T-cell (primary cell): ENCODE measurements around the gene GHR. TPM values are rescaled to one million over a fixed set of nuclear protein-coding genes. Genes with fewer than 3 reads are reported as not detected.

Experiments used
- ATAC-seq, 4 experiments: fragments of 200-7000 bp in 3 of 4; fragments of 150-1000 bp in 1 of 4; cut with Tn5 transposase; replicated peaks in 1 of 4; 1 replicate in 3 of 4; 2 replicates in 1 of 4; pipeline ENCODE4 v1.10.0; 2021; ENCODE audit warnings: moderate library complexity in 3 of 4, mild to moderate bottlenecking in 2 of 4, moderate number of reproducible peaks in 1 of 4
- CTCF ChIA-PET, 2 donors: fragments of 300-600 bp; sonication (Branson Sonifier 250); formaldehyde crosslinking; loops; one replicate each; lab custom pipeline; 2022; ENCODE audit warnings: antibody characterized with exemption in 2 of 2; lab: Charles Lee
- POLR2A ChIA-PET, 2 donors: fragments of 300-600 bp; sonication (Branson Sonifier 250); formaldehyde crosslinking; loops; one replicate each; lab custom pipeline; 2022; ENCODE audit warnings: antibody characterized with exemption in 2 of 2; lab: Charles Lee
- DNase-seq, 35 experiments: peaks; one replicate each; pipeline versions ENCODE4 v3.0.0 to v3.0.0-alpha.2; 2013 to 2023
- H3K27ac ChIP-seq: one replicate; pipeline ENCODE4 v1.5.1; 2013; ENCODE audit warnings: low read length
- H3K27me3 ChIP-seq, 2 experiments: replicated peaks in 1 of 2; 1 replicate in 1 of 2; 2 replicates in 1 of 2; pipeline versions ENCODE4 v1.6.1 to v1.7.0; 2013; ENCODE audit warnings: low read length in 1 of 2, mixed read lengths in 1 of 2; ENCODE audit not compliant: control insufficient read depth in 2 of 2, insufficient read depth in 2 of 2; ENCODE audit errors: extremely low read depth in 1 of 2
- H3K36me3 ChIP-seq, 2 donors: 1 replicate in 1 of 2; 2 replicates in 1 of 2; pipeline versions ENCODE4 v1.6.1 to v1.7.0; 2013; ENCODE audit warnings: low read length in 1 of 2; ENCODE audit not compliant: control insufficient read depth in 2 of 2, insufficient read depth in 1 of 2; ENCODE audit errors: extremely low read depth in 1 of 2
- H3K4me1 ChIP-seq, 2 experiments: 1 replicate in 1 of 2; 2 replicates in 1 of 2; pipeline versions ENCODE4 v1.6.1 to v1.7.0; 2013; ENCODE audit warnings: low read length in 2 of 2, mixed read lengths in 1 of 2; ENCODE audit not compliant: insufficient read depth in 2 of 2, control insufficient read depth in 1 of 2; ENCODE audit errors: extremely low read depth in 1 of 2
- H3K4me3 ChIP-seq, 2 donors: 1 replicate in 1 of 2; 2 replicates in 1 of 2; pipeline versions ENCODE4 v1.5.1 to v1.7.0; 2013; ENCODE audit warnings: mild to moderate bottlenecking in 2 of 2, low read length in 1 of 2, moderate library complexity in 1 of 2; ENCODE audit not compliant: control insufficient read depth in 1 of 2; ENCODE audit errors: extremely low read depth in 1 of 2
- H3K9me3 ChIP-seq: 2 replicates; pipeline ENCODE4 v1.7.0; 2013
- H3K27ac Mint-ChIP-seq, 2 donors: one replicate each; pipeline ENCODE4 v1.8.0; 2020 to 2021; ENCODE audit warnings: mild to moderate bottlenecking in 2 of 2, mixed read lengths in 2 of 2
- H3K27me3 Mint-ChIP-seq, 2 donors: one replicate each; pipeline ENCODE4 v1.8.0; 2021 to 2022; ENCODE audit warnings: mixed read lengths in 2 of 2
- H3K36me3 Mint-ChIP-seq: one replicate; pipeline ENCODE4 v1.8.0; 2021; ENCODE audit warnings: mixed read lengths
- H3K4me1 Mint-ChIP-seq, 3 donors: one replicate each; pipeline ENCODE4 v1.8.0; 2020 to 2022; ENCODE audit warnings: mixed read lengths in 3 of 3, mild to moderate bottlenecking in 1 of 3
- H3K4me3 Mint-ChIP-seq, 3 donors: one replicate each; pipeline ENCODE4 v1.8.0; 2020 to 2022; ENCODE audit warnings: mild to moderate bottlenecking in 3 of 3, mixed read lengths in 3 of 3, moderate library complexity in 3 of 3
- H3K9me3 Mint-ChIP-seq, 3 donors: one replicate each; pipeline ENCODE4 v1.8.0; 2020 to 2022; ENCODE audit warnings: mixed read lengths in 3 of 3
- WGBS: methylation state at CpG from one replicate; pipeline ENCODE4 v1.1.5; 2013; ENCODE audit warnings: missing lambda C conversion rate; ENCODE audit not compliant: insufficient coverage; 5-methylcytosine and 5-hydroxymethylcytosine counted together
- total RNA-seq, 35 experiments: library from RNA in 6 of 35; stranded (reverse) in 6 of 35; fragments of 120-200 nt in 1 of 35; gene quantifications; one replicate each; pipeline versions ENCODE4 v1.2.1 to v1.2.4 and lab custom pipeline; 2013 to 2026

GHR gene
- total RNA-seq, 5 donors from 2014 or later (not counting 1 experiment from before 2014, with no cell fraction given) = 0.06 TPM; not detected in 4

DNA sequence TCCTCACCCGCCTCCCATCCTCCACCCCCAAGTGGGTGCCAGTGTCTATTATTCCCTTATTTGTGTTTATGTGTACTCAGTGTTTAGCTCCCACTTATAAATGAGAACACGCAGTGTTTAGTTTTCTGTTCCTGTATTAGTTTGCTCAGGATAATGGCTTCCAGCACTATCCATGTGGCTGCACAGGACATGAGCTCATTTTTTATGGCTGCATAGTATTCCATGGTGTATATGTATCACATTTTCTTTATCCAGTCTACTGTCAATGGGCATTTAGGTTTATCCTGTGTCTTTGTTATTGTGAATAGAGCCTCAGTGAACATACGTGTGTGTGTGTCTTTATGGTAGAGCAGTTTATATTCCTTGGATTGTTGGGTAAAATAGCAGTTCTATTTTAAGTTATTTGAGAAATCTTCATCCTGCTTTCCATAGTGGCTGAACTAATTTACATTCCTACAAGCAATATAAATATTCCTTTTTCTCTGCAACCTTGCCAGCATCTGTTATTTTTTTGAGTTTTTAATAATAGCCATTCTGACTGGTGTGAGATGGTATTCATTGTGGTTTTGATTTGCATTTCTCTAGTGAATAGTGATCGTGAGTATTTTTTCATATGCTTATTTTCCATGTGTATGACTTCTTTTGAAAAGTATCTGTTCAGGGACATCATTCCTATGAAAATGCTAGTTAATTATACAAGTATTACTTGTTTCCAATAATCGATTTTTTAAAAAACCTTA lies 169.3 kb downstream of the GHR start:
- Histone ChIP-seq H3K36me3 (no peaks in the 10 kb centered on the region), H3K4me3 (no peak overlapping the region), H3K4me1 (no peaks in the 10 kb centered on the region), H3K9me3 (no peaks in the 10 kb centered on the region), H3K27me3 (peaks cover 0 to 4% of the 10 kb centered on the region in 2 experiments), H3K27ac (no peak overlapping the region)
- WGBS = no CpG with 5 or more reads among the region's 5 CpGs
- no peak for ATAC-seq
- no peaks in the 10 kb centered on the region for H3K36me3 Mint-ChIP-seq
- H3K9me3 Mint-ChIP-seq = no peaks in the 10 kb centered on the region
- no peak for DNase-seq
- ChIA-PET POLR2A (no interaction called here), CTCF (no interaction called here)
- peak overlapping the region in 1 of 2 donors; percentile 24 for H3K27ac Mint-ChIP-seq
- peaks cover 0 to 4% (median 2%) of the 10 kb centered on the region in 3 donors for H3K4me1 Mint-ChIP-seq
- no peak overlapping the region for H3K4me3 Mint-ChIP-seq
- H3K27me3 Mint-ChIP-seq = peaks cover 16 to 18% of the 10 kb centered on the region in 2 donors

DNA sequence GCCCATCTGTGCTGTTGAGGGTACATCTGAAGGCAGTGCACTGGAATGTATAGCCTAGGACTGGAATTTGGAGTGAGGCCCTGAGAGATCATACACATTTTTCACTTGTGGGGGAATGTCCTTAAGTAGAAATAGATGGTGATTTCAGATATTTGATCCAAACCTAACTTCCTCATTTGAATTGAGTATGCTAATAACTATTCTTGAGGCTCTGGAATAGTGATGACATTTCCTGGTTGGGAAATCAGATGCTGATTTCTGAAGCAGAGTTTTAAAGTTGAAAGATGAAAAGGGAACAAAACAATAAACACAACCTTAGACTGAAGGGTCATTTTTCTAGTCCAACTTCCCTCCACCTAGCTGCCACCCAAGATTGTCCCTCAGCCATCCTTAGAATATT lies 170.4 kb downstream of the GHR start:
- Histone ChIP-seq H3K27me3 (peaks cover 0 to 4% of the 10 kb centered on the region in 2 experiments), H3K27ac (no peak overlapping the region), H3K4me3 (no peak overlapping the region), H3K9me3 (no peaks in the 10 kb centered on the region), H3K4me1 (no peaks in the 10 kb centered on the region), H3K36me3 (no peaks in the 10 kb centered on the region)
- no peak overlapping the region for H3K27ac Mint-ChIP-seq
- CTCF ChIA-PET = no interaction called here
- no peak for ATAC-seq
- DNase-seq = no peak
- H3K9me3 Mint-ChIP-seq = no peaks in the 10 kb centered on the region
- no peak overlapping the region for H3K4me3 Mint-ChIP-seq
- peaks cover 12% of the 10 kb centered on the region in 2 donors for H3K27me3 Mint-ChIP-seq
- POLR2A ChIA-PET = no interaction called here
- H3K36me3 Mint-ChIP-seq = no peaks in the 10 kb centered on the region
- peaks cover 0 to 4% (median 2%) of the 10 kb centered on the region in 3 donors for H3K4me1 Mint-ChIP-seq

DNA sequence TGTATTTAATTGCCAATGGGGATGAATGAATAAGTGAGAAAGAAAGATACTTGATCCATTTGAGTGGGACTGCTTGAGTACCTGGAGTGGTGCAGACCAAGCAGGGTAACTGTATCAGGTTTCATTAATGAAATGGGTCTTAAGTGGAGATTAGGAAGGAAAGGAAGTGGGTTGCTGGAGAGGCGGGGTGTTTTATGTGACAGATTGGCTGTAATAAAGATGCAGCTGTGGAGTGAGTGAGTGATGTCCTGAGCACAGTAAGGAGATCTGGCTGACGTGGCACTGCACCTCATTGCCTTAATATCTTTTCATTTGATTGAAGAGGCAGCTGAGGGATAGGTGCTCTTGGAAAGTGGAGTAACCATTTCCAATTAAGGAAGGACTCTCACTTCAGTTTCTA lies 172.4 kb downstream of the GHR start:
- no peaks in the 10 kb centered on the region for H3K4me1 ChIP-seq
- 22% methylated on average over 1 of the region's 2 CpGs for WGBS
- DNase-seq = no peak
- Mint-ChIP-seq H3K36me3 (no peaks in the 10 kb centered on the region), H3K27ac (no peak overlapping the region), H3K4me3 (no peak overlapping the region), H3K9me3 (no peaks in the 10 kb centered on the region), H3K4me1 (peaks cover 0 to 4% (median 2%) of the 10 kb centered on the region in 3 donors), H3K27me3 (peaks cover 5 to 9% of the 10 kb centered on the region in 2 donors)
- H3K27ac ChIP-seq = no peak overlapping the region
- no peak for ATAC-seq
- H3K36me3 ChIP-seq = no peaks in the 10 kb centered on the region
- H3K9me3 ChIP-seq = no peaks in the 10 kb centered on the region
- H3K4me3 ChIP-seq = no peak overlapping the region
- H3K27me3 ChIP-seq = peaks cover 0 to 4% of the 10 kb centered on the region in 2 experiments
- POLR2A ChIA-PET = no interaction called here
- CTCF ChIA-PET = no interaction called here

DNA sequence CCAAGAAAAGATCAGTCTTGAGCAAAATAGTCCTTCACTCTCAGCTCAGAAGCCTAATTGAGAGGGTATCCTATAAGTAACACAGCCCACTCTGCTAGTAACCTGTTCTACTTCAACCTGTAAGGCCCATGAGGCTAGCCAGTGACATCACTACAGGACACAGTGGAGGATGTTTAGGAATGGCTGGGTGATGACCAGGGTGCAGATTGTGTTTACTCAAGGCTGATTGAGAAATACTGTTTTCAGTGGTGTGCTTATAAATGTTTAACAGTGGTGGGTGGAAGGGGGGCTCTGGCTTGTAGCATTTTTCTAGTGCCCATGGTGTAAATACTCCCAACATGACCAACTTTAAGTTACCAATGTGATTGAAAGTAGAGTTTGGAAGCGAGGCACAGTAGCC lies 173.6 kb downstream of the GHR start:
- ChIA-PET POLR2A (no interaction called here), CTCF (no interaction called here)
- H3K27ac Mint-ChIP-seq = no peak overlapping the region
- Histone ChIP-seq H3K9me3 (no peaks in the 10 kb centered on the region), H3K27ac (no peak overlapping the region), H3K36me3 (no peaks in the 10 kb centered on the region), H3K4me1 (no peaks in the 10 kb centered on the region), H3K27me3 (peaks cover 0 to 4% of the 10 kb centered on the region in 2 experiments), H3K4me3 (no peak overlapping the region)
- WGBS = no CpG with 5 or more reads among the region's 1 CpG
- H3K4me1 Mint-ChIP-seq = no peaks in the 10 kb centered on the region
- H3K4me3 Mint-ChIP-seq = no peak overlapping the region
- ATAC-seq = no peak
- H3K9me3 Mint-ChIP-seq = no peaks in the 10 kb centered on the region
- DNase-seq = no peak
- peaks cover 5 to 9% of the 10 kb centered on the region in 2 donors for H3K27me3 Mint-ChIP-seq
- no peaks in the 10 kb centered on the region for H3K36me3 Mint-ChIP-seq

DNA sequence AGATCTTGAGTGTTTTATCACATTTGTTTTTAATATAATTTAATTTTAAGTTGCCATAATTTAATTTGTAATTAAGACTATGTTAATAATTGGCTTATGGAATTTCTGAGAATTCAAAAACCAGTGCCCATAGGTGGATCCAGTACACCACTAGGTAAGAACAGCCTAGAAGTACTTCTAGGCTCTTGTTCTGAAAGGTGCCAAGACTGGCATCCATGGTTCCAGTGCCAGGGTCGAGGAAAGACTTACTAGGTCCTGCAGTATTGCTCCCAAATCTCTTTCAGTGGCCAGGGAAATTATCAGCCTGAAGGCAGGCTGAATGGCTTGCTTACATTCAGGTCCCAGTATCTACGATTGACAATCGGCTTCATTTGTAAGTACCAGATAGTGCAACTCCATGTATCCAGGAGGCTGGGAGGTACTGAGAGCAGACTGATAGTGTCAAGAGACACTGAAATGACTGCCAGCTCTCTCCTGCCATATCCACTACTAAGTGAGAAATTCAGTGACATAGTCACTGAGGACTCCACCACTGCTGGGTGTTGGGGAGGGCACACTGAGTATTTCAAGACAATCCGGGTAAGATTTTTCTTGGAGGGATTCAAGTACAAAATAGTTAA lies 174.2 kb downstream of the GHR start:
- no peak for ATAC-seq
- CTCF ChIA-PET = no interaction called here

DNA sequence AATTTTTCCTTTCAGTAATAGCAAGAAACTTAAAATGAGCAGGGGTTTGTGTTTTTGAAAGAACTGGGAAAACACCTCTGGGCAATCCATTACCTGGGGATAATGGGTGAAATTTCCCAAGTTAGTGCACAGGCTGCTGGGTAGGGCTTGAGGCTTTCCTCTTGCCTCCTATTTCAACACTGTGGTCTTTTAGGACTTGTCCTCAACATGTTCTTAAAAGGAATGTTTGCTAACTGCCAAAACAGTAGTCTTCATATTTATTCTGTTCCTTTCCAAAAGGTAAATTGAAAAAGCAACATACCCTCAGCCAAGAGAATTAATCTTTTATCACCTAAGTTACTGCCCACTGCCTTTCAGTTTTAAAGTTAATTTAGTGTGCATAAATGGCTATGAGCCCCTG lies 175.1 kb downstream of the GHR start:
- no peaks in the 10 kb centered on the region for H3K36me3 Mint-ChIP-seq
- no peak overlapping the region for H3K4me3 ChIP-seq
- ATAC-seq = no peak
- H3K27me3 ChIP-seq = no peaks in the 10 kb centered on the region
- no peak overlapping the region for H3K27ac ChIP-seq
- ChIA-PET POLR2A (no interaction called here), CTCF (interaction anchor here in 1 of 2 donors (1.2 kb wide), 1 partner anchor 291 kb away, joined by 8 read pairs; no protein-coding TSS in a partner anchor)
- no peak overlapping the region for H3K4me3 Mint-ChIP-seq
- no peak overlapping the region for H3K27ac Mint-ChIP-seq
- no peaks in the 10 kb centered on the region for H3K4me1 Mint-ChIP-seq
- H3K27me3 Mint-ChIP-seq = peaks cover 2 to 4% of the 10 kb centered on the region in 2 donors
- H3K36me3 ChIP-seq = no peaks in the 10 kb centered on the region
- DNase-seq = no peak
- no peaks in the 10 kb centered on the region for H3K9me3 ChIP-seq
- no peaks in the 10 kb centered on the region for H3K9me3 Mint-ChIP-seq
- H3K4me1 ChIP-seq = no peaks in the 10 kb centered on the region

More for the DNA sequence above, 174.2 kb downstream of the GHR start:
- DNase-seq = no peak
- no peaks in the 10 kb centered on the region for H3K9me3 Mint-ChIP-seq
- H3K27me3 Mint-ChIP-seq = peaks cover 2 to 5% of the 10 kb centered on the region in 2 donors
- Histone ChIP-seq H3K4me1 (no peaks in the 10 kb centered on the region), H3K27me3 (no peaks in the 10 kb centered on the region), H3K27ac (no peak overlapping the region), H3K9me3 (no peaks in the 10 kb centered on the region), H3K36me3 (no peaks in the 10 kb centered on the region), H3K4me3 (no peak overlapping the region)
- POLR2A ChIA-PET = no interaction called here
- no peaks in the 10 kb centered on the region for H3K36me3 Mint-ChIP-seq
- H3K27ac Mint-ChIP-seq = no peak overlapping the region
- H3K4me1 Mint-ChIP-seq = no peaks in the 10 kb centered on the region
- WGBS = 74% methylated on average over 3 of the region's 4 CpGs
- no peak overlapping the region for H3K4me3 Mint-ChIP-seq
